SK-N-SH (cell line): Measurements from ENCODE around the gene CYP2S1. TPM values are rescaled to one million over a fixed set of nuclear protein-coding genes. Genes with fewer than 3 reads are reported as not detected.
A peak's percentile ranks its signal among the peaks of the same experiment; 100 is the strongest.

Experiments used
- CTCF ChIA-PET: fragments of 300-600, 350-600 bp; formaldehyde crosslinking; extraction: SDS; loops from one replicate; lab custom pipeline; 2021; lab: Yijun Ruan, JAX
- POLR2A ChIA-PET: fragments of 350-600 bp; sonication (Branson Sonifier 250); formaldehyde crosslinking; extraction: SDS; loops from one replicate; lab custom pipeline; 2020; ENCODE audit warnings: antibody characterized with exemption, inconsistent platforms; lab: Yijun Ruan, JAX
- DNase-seq: peaks from one replicate; pipeline ENCODE4 v3.0.0; 2012
- H2AFZ ChIP-seq: fragments of 200-600 bp; sonication (generic); 2 replicates; pipeline ENCODE4 v1.8.1; 2016; ENCODE audit warnings: antibody characterized with exemption, mild to moderate bottlenecking, low read depth
- H3F3A ChIP-seq: fragments of 200-600 bp; sonication (generic); replicated peaks from 2 replicates; pipeline ENCODE3; 2016; ENCODE audit warnings: antibody characterized with exemption, mild to moderate bottlenecking; ENCODE audit not compliant: insufficient read depth
- H3K27ac ChIP-seq, 2 experiments: fragments of 200-500 bp in 1 of 2; fragments of 200-600 bp in 1 of 2; sonication (Bioruptor generic) in 1 of 2; sonication (generic), shearing (Covaris generic) in 1 of 2; 2 replicates each; pipeline versions ENCODE4 v1.5.1 to v1.6.1; 2014 to 2016; ENCODE audit warnings: low read depth in 2 of 2, inconsistent platforms in 1 of 2, low read length in 1 of 2, mild to moderate bottlenecking in 1 of 2, mixed read lengths in 1 of 2
- H3K27me3 ChIP-seq: fragments of 200-600 bp; sonication (generic), shearing (Covaris generic); 2 replicates; pipeline ENCODE4 v1.6.1; 2016; ENCODE audit warnings: mixed run types; ENCODE audit not compliant: insufficient read depth
- H3K36me3 ChIP-seq, 2 experiments: fragments of 200-500 bp in 1 of 2; fragments of 200-600 bp in 1 of 2; sonication (Bioruptor generic) in 1 of 2; sonication (generic) in 1 of 2; replicated peaks in 1 of 2; 2 replicates each; pipeline versions ENCODE3 to v1.5.1; 2014 to 2016; ENCODE audit warnings: low read length in 1 of 2, mild to moderate bottlenecking in 1 of 2; ENCODE audit not compliant: insufficient read depth in 2 of 2, control insufficient read depth in 1 of 2
- H3K4me1 ChIP-seq, 2 experiments: fragments of 200-500 bp in 1 of 2; fragments of 200-600 bp in 1 of 2; sonication (Bioruptor generic) in 1 of 2; sonication (generic), shearing (Covaris generic) in 1 of 2; 2 replicates each; pipeline versions ENCODE4 v1.5.1 to v1.6.1; 2014 to 2016; ENCODE audit warnings: low read depth in 1 of 2, low read length in 1 of 2, mixed run types in 1 of 2; ENCODE audit not compliant: insufficient read depth in 2 of 2, control insufficient read depth in 1 of 2
- H3K4me2 ChIP-seq: fragments of 200-600 bp; sonication (generic), shearing (Covaris generic); 2 replicates; pipeline ENCODE4 v1.6.1; 2017; ENCODE audit warnings: mixed run types
- H3K4me3 ChIP-seq, 2 experiments: fragments of 200-500 bp in 1 of 2; fragments of 200-600 bp in 1 of 2; sonication (Bioruptor generic) in 1 of 2; sonication (generic), shearing (Covaris generic) in 1 of 2; 2 replicates each; pipeline versions ENCODE4 v1.5.1 to v1.8.1; 2014 to 2016; ENCODE audit warnings: low read depth in 2 of 2, inconsistent platforms in 1 of 2, low read length in 1 of 2, mild to moderate bottlenecking in 1 of 2, mixed read lengths in 1 of 2, moderate library complexity in 1 of 2
- H3K79me2 ChIP-seq: fragments of 200-600 bp; sonication (generic); 2 replicates; pipeline ENCODE4 v1.8.1; 2017; ENCODE audit warnings: mild to moderate bottlenecking; ENCODE audit not compliant: insufficient read depth
- H3K9ac ChIP-seq: fragments of 200-600 bp; sonication (generic); 2 replicates; pipeline ENCODE4 v1.6.1; 2017; ENCODE audit warnings: mixed run types
- H3K9me2 ChIP-seq: fragments of 200-600 bp; sonication (generic); 2 replicates; pipeline ENCODE4 v1.6.1; 2017; ENCODE audit warnings: mixed run types
- H3K9me3 ChIP-seq: fragments of 200-600 bp; sonication (generic); 2 replicates; pipeline ENCODE4 v1.6.1; 2017; ENCODE audit warnings: mixed run types, mild to moderate bottlenecking, moderate library complexity
- H4K20me1 ChIP-seq: fragments of 200-600 bp; sonication (generic); 2 replicates; pipeline ENCODE4 v1.6.1; 2017; ENCODE audit warnings: mild to moderate bottlenecking, mixed run types; ENCODE audit not compliant: insufficient read depth
- FOXJ3 ChIP-seq: sonication (generic); formaldehyde crosslinking; IDR thresholded peaks from 2 replicates; pipeline ENCODE4 v1.5.1; 2020; ENCODE audit warnings: mild to moderate bottlenecking, missing genetic modification reagents
- JUND ChIP-seq: IDR thresholded peaks from 2 replicates; pipeline ENCODE4 v1.4.0; 2012
- MAX ChIP-seq: IDR thresholded peaks from 2 replicates; pipeline ENCODE4 v1.4.0; 2012; ENCODE audit warnings: low read depth
- MEF2A ChIP-seq: IDR thresholded peaks from 2 replicates; pipeline ENCODE4 v1.4.0; 2012; ENCODE audit warnings: low read depth, borderline replicate concordance
- MXI1 ChIP-seq: IDR thresholded peaks from 2 replicates; pipeline ENCODE4 v1.6.1; 2012; ENCODE audit warnings: mild to moderate bottlenecking, low read depth, low read length, improper control_type of control experiment
- NFIC ChIP-seq: IDR thresholded peaks from 2 replicates; pipeline ENCODE4 v1.4.0; 2012; ENCODE audit warnings: borderline replicate concordance
- POLR2AphosphoS5 ChIP-seq: IDR thresholded peaks from 2 replicates; pipeline ENCODE4 v1.6.1; 2012; ENCODE audit warnings: low read depth, low read length
- RAD21 ChIP-seq: IDR thresholded peaks from 2 replicates; pipeline ENCODE4 v1.6.1; 2012; ENCODE audit warnings: mild to moderate bottlenecking, low read length
- REST ChIP-seq: IDR thresholded peaks from 2 replicates; pipeline ENCODE4 v1.6.1; 2012; ENCODE audit warnings: mild to moderate bottlenecking, low read depth, low read length, moderate library complexity
- RFX5 ChIP-seq: IDR thresholded peaks from 2 replicates; pipeline ENCODE4 v1.6.1; 2012; ENCODE audit warnings: mild to moderate bottlenecking, improper control_type of control experiment, low read length
- SIN3A ChIP-seq: IDR thresholded peaks from 2 replicates; pipeline ENCODE4 v1.6.1; 2012; ENCODE audit warnings: low read depth, mild to moderate bottlenecking, low read length, moderate library complexity, borderline replicate concordance
- USF1 ChIP-seq: IDR thresholded peaks from 2 replicates; pipeline ENCODE4 v1.4.0; 2012; ENCODE audit warnings: low read depth, borderline replicate concordance
- USF2 ChIP-seq: fragments of 150-350 bp; IDR thresholded peaks from 2 replicates; pipeline ENCODE4 v1.6.1; 2017; ENCODE audit warnings: antibody characterized with exemption, low read length, low read depth, borderline replicate concordance
- ZBTB33 ChIP-seq: IDR thresholded peaks from 2 replicates; pipeline ENCODE4 v1.4.0; 2012; ENCODE audit warnings: low read depth, borderline replicate concordance
- WGBS: methylation state at CpG from one replicate; pipeline ENCODE4 v1.1.6; 2017; ENCODE audit warnings: low lambda C conversion rate; 5-methylcytosine and 5-hydroxymethylcytosine counted together
- polyA plus RNA-seq, 3 experiments: library from polyadenylated mRNA; depleted of rRNA; stranded (reverse); fragments of >200 nt; gene quantifications; 2 replicates each; pipeline ENCODE4 v1.2.3, GENCODE V29; 2012

Gene CYP2S1
- polyA plus RNA-seq, 1 of the 3 experiments (the other 2 are of a cell fraction), result 0.67 TPM

- 0 out of 4 replicates have a peak overlapping the region, but pooled peaks of 1 of the 2 experiments have one; percentile 23 for H3K4me3 ChIP-seq
- ChIA-PET CTCF (interaction anchor here (2.1 kb wide), 1 partner anchor 20 kb away, joined by 5 read pairs; no protein-coding TSS in a partner anchor), POLR2A (no interaction called here)
- no peaks in the 10 kb centered on the region for H3K27me3 ChIP-seq
- TF ChIP-seq POLR2AphosphoS5, result no peak
- no peak for TF ChIP-seq USF1
- TF ChIP-seq MEF2A, result no peak
- TF ChIP-seq REST, result no peak
- no peak for TF ChIP-seq NFIC
- TF ChIP-seq JUND, result no peak
- no peak for TF ChIP-seq MXI1
- TF ChIP-seq FOXJ3, result no peak
- no peak for DNase-seq
- H3K4me1 ChIP-seq, result peaks cover 0 to 30% of the 10 kb centered on the region in 2 experiments; a peak in 2 of 4 replicates
- no peaks in the 10 kb centered on the region for H3K9me2 ChIP-seq
- H3K36me3 ChIP-seq, result peaks cover 0 to 39% of the 10 kb centered on the region in 2 experiments
- no peak overlapping the region for H2AFZ ChIP-seq
- WGBS, result 93% methylated on average over 7 of the region's 7 CpGs
- H4K20me1 ChIP-seq, result no peaks in the 10 kb centered on the region
- H3K9me3 ChIP-seq, result no peaks in the 10 kb centered on the region
- peaks cover 60% of the 10 kb centered on the region for H3F3A ChIP-seq
- H3K27ac ChIP-seq, result peak overlapping the region in 1 of 2 experiments; percentile 96; a peak in 2 of 4 replicates
- peak overlapping the region; percentile 87 for H3K4me2 ChIP-seq
- peak overlapping the region; percentile 63; the same call in 1 of the 2 replicates for H3K9ac ChIP-seq
- peaks cover 87% of the 10 kb centered on the region for H3K79me2 ChIP-seq
Observed at GRCh38 chr19:41224632-41225031, 31.6 kb downstream of the CYP2S1 start.

GRCh38 chr19:41225238-41226052 lies 32.4 kb downstream of the CYP2S1 start:
- Histone ChIP-seq H3K4me2 (peak overlapping the region; percentile 87), H3K4me1 (peaks cover 0 to 30% of the 10 kb centered on the region in 2 experiments; a peak in 2 of 4 replicates), H3K9me2 (no peaks in the 10 kb centered on the region), H3K27ac (peak overlapping the region; percentile 41 to 96; a peak in 3 of 4 replicates), H3K9me3 (no peaks in the 10 kb centered on the region), H2AFZ (no peak overlapping the region), H4K20me1 (no peaks in the 10 kb centered on the region), H3K79me2 (peaks cover 87% of the 10 kb centered on the region), H3K9ac (peak overlapping the region; percentile 63), H3F3A (peaks cover 60% of the 10 kb centered on the region), H3K36me3 (peaks cover 0 to 39% of the 10 kb centered on the region in 2 experiments), H3K4me3 (peak overlapping the region in 1 of 2 experiments; percentile 46; a peak in 3 of 4 replicates), H3K27me3 (no peaks in the 10 kb centered on the region)
- ChIA-PET CTCF (interaction anchor here (2.1 kb wide), 1 partner anchor 21 kb away, joined by 5 read pairs; no protein-coding TSS in a partner anchor), POLR2A (no interaction called here)
- WGBS, result 34% methylated on average over 28 of the region's 29 CpGs
- peak; percentile 55 for DNase-seq
- TF ChIP-seq RFX5 (no peak), ZBTB33 (0 out of 2 replicates have a peak, but pooled peaks have one; percentile 52), FOXJ3 (no peak), USF1 (no peak), USF2 (no peak), MEF2A (no peak), JUND (peak; percentile 86), RAD21 (no peak), SIN3A (no peak; the same call in 1 of the 2 replicates), MAX (peak; percentile 71)
